AG09309 (cell line): ENCODE measurements around the gene SDK1.

Source experiments
- DNase-seq: peaks from one replicate; pipeline ENCODE4 v3.0.0-alpha.2; 2010; ENCODE audit warnings: low read depth
- H3K4me3 ChIP-seq: 2 replicates; pipeline ENCODE4 v1.5.1; 2011; ENCODE audit warnings: mild to moderate bottlenecking, low read depth, low read length, moderate library complexity; ENCODE audit not compliant: control insufficient read depth
- CTCF ChIP-seq: IDR thresholded peaks from 2 replicates; pipeline ENCODE4 v1.5.1; 2011; ENCODE audit warnings: mild to moderate bottlenecking, low read depth, low read length, inconsistent platforms; ENCODE audit not compliant: insufficient read depth, control insufficient read depth; ENCODE audit errors: missing control alignments

SDK1 gene

DNA sequence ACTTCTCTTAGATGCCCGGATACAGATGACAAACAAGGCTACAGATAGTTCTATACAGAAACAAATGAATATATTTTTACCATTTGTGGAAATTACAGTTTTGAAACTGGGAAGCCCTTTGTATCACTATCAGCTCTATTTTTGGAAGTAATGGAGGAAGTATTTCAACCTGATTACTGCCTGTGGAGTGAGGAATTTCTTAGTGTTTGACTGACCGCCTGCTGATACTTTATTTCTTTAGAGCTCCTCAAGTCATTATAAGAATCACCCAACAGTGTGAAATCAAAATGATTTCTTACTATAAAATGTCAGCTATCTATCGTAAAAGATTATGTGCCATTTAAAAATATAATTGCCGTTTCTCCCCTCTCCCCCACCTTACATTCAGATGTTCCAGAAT, 290.9 kb downstream of the SDK1 start:
- DNase-seq: no peak
- H3K4me3 ChIP-seq: no peak overlapping the region
- no peak for TF ChIP-seq CTCF

GRCh38 chr7:3592401-3593134, 291.5 kb downstream of the SDK1 start:
- no peak for TF ChIP-seq CTCF
- DNase-seq: no peak
- no peak overlapping the region for H3K4me3 ChIP-seq

- no peak overlapping the region for H3K4me3 ChIP-seq
- no peak for DNase-seq
- TF ChIP-seq CTCF: no peak
Observed at GRCh38 chr7:3594901-3595300, 293.8 kb downstream of the SDK1 start.

DNA sequence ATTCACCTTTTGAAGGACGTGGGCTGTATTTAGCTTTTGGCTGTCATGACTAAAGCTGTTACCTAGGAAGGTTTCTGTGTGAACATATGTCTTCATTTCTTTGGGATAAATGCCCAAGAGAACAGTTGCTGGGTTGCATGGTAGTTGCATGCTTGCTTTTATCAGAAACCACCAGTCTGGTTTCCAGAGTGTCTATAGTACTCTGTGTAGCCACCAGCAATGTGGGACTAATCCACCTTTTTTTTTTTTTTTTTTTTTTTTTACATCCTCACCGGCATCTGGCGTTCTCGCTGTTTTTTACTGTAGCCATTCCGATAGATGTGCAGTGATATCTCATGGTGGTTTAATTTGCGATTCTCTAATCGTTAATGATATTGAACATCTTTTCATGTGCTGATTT, 297.8 kb downstream of the SDK1 start:
- no peak for TF ChIP-seq CTCF
- H3K4me3 ChIP-seq: no peak overlapping the region
- DNase-seq: no peak

DNA sequence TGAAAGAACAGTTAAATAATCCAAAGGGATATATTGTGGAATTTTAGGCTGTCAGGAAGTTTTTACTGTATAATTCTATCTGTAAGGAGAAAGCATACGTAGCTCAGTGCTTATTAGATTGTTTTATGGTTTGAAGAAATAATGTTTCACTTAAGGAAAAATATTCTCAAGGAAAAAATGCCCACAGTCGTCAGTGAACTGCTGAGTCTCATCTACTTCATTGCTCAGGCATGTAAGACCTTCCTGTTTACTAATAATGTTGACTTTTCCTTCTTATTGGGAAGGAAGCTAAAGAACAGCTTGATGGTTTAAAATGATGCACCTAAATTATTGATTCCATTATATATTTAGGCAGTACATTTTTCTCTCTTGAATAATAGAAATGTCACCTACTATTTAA, 304.2 kb downstream of the SDK1 start:
- DNase-seq: no peak
- H3K4me3 ChIP-seq: no peak overlapping the region

DNA sequence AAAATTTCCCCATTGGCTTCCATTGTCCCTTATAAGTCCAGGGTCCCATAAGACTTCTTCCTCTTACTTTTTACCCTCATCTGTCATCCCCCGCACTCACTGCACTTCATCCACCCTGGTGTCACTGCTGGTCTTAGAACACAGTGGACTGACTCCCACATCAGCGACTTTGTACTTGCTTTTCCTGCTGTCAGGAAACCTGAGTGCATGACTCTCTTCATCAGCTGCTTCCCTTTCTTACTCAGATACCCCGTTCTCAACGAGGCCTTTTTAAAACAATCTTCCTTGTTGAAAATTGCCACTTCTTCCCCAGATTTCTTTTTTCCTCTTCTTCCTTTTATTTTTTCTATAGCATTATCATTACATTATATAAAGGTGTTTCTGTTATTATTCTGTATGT, 305.4 kb downstream of the SDK1 start:
- no peak overlapping the region for H3K4me3 ChIP-seq
- no peak for TF ChIP-seq CTCF
- DNase-seq: no peak

More for the DNA sequence above, 304.2 kb downstream of the SDK1 start:
- no peak for TF ChIP-seq CTCF
